Head of caudate nucleus (tissue), 42 donors: ENCODE measurements around the gene DLEU7.

ENCODE experiments used
- DNase-seq, 42 donors: peaks; one replicate each; pipeline versions ENCODE4 v3.0.0 to v3.0.0-alpha.2; 2020 to 2021; ENCODE audit warnings: mixed read lengths in 7 of 42
- intact Hi-C: fragments of 100-400 bp; cut with DNase I; formaldehyde crosslinking; loops from one replicate; pipeline ENCODE4 v1.15.0; 2022

The DLEU7 gene

DNA sequence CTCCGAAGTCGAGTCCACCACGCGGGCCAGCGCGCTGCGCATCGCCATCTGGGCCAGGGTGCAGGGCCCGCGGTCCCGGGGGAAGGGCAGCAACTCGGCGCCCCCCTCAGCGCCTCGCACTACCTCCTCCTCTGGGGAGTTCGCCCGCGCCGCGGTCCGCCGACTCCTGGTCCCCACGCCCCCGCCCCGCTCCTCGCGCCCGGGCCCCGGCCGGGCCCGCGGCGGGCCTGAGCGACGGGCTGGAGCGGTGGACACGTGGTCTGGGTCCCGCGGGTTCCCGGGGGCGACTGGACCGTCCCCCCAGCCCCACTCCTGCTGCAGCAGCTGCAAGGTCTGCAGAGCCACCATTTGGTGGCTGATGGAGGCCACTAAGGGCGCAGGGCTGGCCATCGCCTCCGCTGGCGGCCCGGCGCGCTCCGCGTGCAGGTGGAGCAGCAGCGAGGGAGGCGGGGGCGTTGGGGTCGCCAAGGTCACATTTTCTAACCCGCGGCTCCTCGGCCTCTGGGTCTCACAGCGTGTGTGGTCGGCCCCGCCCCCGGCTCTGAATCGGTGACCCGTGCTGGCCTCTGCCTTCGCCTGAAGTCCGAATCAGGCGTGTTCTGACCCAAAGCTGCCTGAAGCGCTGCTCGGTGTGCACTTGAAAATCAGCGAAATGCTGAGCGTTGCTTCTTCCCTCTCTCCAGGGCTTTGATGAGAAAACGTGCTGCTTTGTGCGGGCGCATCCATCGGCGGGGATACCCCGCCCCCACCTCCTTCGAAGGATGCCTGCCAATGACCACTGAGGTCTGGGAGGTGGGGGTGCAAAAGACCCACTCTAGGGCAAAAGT is at the start of gene DLEU7:
Gene DLEU7 (minus strand): TSS at position 436 of the 827 bp plus-strand sequence. CDS start 46 bp downstream, at position 390.
- intact Hi-C loops, result no loop called here
- peak in 35 of 42 donors; percentile 2 to 52 (median 22) for DNase-seq

GRCh38 chr13:50892210-50892944 is 48.9 kb upstream of the DLEU7 start:
- intact Hi-C loops, result no loop called here
- no peak for DNase-seq

GRCh38 chr13:50891206-50891605 is 47.7 kb upstream of the DLEU7 start:
- no peak for DNase-seq
- intact Hi-C loops, result no loop called here

GRCh38 chr13:50889317-50889716 is 45.8 kb upstream of the DLEU7 start:
- intact Hi-C loops, result no loop called here

GRCh38 chr13:50888362-50888761 is 44.9 kb upstream of the DLEU7 start:
- intact Hi-C loops, result no loop called here
- DNase-seq, result no peak

More at GRCh38 chr13:50889317-50889716, 45.8 kb upstream of the DLEU7 start:
- no peak for DNase-seq

GRCh38 chr13:50887151-50887550 is 43.7 kb upstream of the DLEU7 start:
- intact Hi-C loops, result no loop called here
- DNase-seq, result no peak

DNA sequence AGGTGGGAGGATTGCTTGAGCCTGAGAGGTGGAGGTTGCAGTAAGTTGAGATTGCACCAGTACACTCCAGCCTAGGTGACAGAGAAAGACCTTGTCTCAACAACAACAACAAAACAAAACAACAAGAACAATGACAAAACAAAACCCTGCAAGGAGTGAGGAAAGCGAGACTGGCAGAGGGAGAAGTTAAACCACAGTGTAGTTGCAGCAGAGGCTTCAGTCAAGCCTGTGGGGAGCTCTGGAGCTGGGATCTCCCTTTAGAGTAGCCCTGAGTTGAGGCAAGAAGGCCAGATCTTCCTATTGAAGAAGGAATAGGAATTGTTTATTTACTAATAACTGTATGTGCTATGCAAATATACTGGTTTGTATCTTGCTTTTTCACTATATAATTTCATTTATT is 40.8 kb upstream of the DLEU7 start:
- no peak for DNase-seq
- intact Hi-C loops, result no loop called here

GRCh38 chr13:50883728-50884127 is 40.2 kb upstream of the DLEU7 start:
- DNase-seq, result no peak
- intact Hi-C loops, result no loop called here

DNA sequence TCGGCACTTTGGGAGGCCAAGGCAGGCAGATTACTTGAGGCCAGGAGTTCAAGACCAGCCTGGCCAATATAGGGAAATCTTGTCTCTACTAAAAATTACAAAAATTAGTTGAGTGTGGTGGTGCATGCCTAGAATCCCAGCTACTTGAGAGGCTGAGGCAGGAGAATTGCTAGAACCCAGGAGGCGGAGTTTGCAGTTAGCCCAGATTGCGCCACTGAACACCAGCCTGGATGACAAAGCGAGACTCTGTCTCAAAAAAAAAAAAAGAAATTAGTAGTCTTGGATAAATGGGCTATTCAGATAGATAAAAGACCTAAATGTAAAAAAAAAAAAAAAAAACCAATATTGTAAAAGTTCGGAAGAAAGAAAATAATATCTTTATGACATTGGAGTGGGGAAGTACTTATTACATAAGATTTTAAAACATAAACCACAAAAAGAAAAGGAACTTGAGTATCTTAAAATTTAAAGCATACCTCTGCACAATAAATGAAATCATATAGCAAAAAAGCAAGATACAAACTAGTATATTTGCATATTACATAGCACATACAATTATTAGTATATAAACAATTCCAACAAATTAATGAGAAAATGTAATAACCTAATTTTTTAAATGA is 39.4 kb upstream of the DLEU7 start:
- intact Hi-C loops, result no loop called here

GRCh38 chr13:50873991-50874390 is 30.5 kb upstream of the DLEU7 start:
- intact Hi-C loops, result no loop called here
- no peak for DNase-seq

More for the DNA sequence above, 39.4 kb upstream of the DLEU7 start:
- DNase-seq, result no peak

- intact Hi-C loops, result no loop called here
Measured at GRCh38 chr13:50873467-50873866, 30.0 kb upstream of the DLEU7 start.

DNA sequence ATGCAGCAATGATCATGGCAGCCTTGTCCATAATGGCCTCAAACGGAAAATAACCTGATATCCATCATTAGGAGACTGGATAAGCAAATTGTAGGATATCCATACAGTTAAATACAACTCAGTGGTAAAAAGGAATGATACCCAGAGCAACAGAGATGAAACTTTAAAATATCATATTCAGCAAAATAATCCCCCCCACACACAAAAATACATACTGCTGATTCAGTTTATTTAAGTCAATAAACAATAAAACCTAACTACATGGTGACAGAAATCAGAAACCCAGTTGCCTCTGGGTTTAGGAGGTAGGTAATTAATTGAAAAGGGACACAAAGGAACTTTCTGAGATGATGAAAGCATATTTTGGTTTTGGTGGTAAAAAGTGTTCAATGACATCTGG is 27.9 kb upstream of the DLEU7 start:
- no peak for DNase-seq

More at GRCh38 chr13:50873467-50873866, 30.0 kb upstream of the DLEU7 start:
- no peak for DNase-seq

DNA sequence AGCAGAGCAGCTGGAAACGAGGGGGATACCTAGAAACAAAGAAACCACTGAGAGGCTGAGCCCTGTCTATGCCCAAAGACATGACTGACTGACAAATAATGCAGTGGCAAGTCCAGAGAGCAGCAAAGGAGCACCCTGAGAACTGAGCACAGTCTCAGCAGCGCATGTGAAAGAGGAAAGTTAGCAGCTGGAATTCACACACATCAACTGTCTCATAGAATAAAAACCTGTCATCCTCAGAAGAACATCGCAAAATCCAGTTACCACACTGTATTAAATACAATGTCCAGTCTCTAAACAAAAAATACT is 24.1 kb upstream of the DLEU7 start:
- no peak for DNase-seq
- intact Hi-C loops, result no loop called here

More for the DNA sequence above, 27.9 kb upstream of the DLEU7 start:
- intact Hi-C loops, result no loop called here

GRCh38 chr13:50866817-50867636 is 23.5 kb upstream of the DLEU7 start:
- intact Hi-C loops, result no loop called here
- no peak for DNase-seq

GRCh38 chr13:50864492-50864891 is 21.0 kb upstream of the DLEU7 start:
- intact Hi-C loops, result no loop called here
- no peak for DNase-seq

DNA sequence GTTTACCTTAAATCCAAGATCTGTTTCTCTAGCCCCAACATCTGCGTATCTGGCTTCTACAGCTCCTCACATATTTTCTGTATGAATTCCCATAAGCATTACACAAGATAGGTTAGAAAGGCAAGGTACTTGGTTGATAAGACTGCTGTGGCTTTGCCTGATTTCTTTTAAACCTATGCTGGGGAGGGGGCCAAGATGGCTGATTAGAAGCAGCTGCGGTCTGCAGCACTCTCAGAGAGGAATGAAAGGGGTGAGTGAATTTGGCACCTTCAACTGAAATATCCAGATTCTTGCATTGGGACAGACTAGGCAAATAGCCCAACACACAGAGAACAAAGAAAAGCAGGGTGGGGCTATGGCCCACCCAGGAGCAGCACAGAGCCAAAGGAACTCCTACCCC is 12.2 kb upstream of the DLEU7 start:
- intact Hi-C loops, result no loop called here
- no peak for DNase-seq

- DNase-seq, result no peak
- intact Hi-C loops, result no loop called here
Measured at GRCh38 chr13:50850445-50850844, 7.0 kb upstream of the DLEU7 start.

DNA sequence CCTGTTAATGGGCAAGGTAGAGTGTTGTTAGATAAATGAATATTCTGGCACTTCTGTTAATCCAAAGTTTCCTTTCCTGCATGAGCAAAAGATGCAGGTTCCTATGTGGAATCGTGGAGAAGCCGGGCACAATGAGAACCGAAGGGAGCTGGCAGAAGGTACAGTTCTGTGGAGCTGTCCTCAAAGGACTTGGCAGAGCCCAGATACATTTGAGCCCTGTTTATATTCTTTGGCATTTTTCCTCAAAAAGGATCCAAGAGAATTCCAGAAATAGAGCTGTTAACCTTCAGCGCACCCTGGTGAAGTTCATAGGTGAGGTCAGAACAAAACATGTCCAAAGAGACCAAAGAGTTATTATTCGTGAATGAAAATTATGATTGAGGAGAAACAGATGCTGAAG is 4.0 kb upstream of the DLEU7 start:
- DNase-seq, result no peak
- intact Hi-C loops, result no loop called here

DNA sequence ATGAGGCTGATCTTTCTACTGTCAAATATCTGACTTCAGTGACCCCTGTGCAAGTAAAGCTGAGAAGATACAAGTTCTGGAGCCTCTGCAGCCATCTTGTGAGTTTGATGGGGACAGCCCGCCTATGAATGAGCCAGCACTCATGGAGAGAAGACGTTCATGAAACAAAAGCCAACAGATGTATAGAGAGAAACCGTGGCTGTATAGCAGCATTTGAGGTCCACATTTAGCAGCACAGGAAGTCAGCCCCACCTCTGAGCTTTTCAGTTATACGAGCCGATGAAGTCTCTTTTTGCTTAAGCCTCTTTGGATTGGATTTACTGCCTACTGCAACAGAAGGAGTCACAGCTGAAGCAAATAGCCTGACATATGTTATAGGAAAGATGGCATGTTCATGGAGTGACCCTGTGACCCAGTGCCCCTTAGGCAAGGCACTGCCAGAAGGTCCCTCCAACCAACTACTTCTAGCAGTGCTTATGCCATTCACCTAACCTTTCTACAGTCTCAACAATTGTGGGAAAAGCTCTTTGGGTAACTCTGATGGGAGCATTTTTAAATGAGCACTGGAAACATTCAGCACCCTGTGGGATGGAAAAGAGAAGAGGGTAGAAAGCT is 3.5 kb upstream of the DLEU7 start:
- intact Hi-C loops, result no loop called here
- no peak for DNase-seq
